OCI-LY7 (cell line): Measurements from ENCODE around the gene PRND. TPM values are rescaled to one million over a fixed set of nuclear protein-coding genes. Genes with fewer than 3 reads are reported as not detected.
A peak's percentile ranks its signal among the peaks of the same experiment; 100 is the strongest.

Experiments
- BruUV-seq: library from RNA; stranded (reverse); fragments of 400-500 nt; replicated peaks from 2 replicates; lab custom pipeline; 2021; lab: Mats Ljungman, UMichigan
- CTCF ChIA-PET: fragments of 300-600 bp; sonication (Branson Sonifier 250); formaldehyde crosslinking; loops from one replicate; lab custom pipeline; 2022; ENCODE audit warnings: antibody characterized with exemption; ENCODE audit not compliant: unreplicated experiment; lab: Charles Lee
- POLR2A ChIA-PET: fragments of 300-600 bp; sonication (Branson Sonifier 250); formaldehyde crosslinking; loops from one replicate; lab custom pipeline; 2022; ENCODE audit warnings: antibody characterized with exemption; lab: Charles Lee
- DNase-seq: peaks from one replicate; pipeline ENCODE4 v3.0.0-alpha.2; 2015; ENCODE audit warnings: low spot score
- H2AFZ ChIP-seq: fragments of 200-600 bp; sonication (generic), shearing (Covaris generic); 2 replicates; pipeline ENCODE4 v1.6.1; 2014; ENCODE audit warnings: mild to moderate bottlenecking, antibody characterized with exemption, low read length, moderate library complexity
- H3K27ac ChIP-seq: fragments of 200-600 bp; sonication (generic); 2 replicates; pipeline ENCODE4 v1.5.1; 2014; ENCODE audit warnings: mixed run types, low read depth, mild to moderate bottlenecking, moderate library complexity, low read length, inconsistent platforms; ENCODE audit not compliant: poor library complexity, severe bottlenecking
- H3K36me3 ChIP-seq: fragments of 200-600 bp; sonication (generic); 2 replicates; pipeline ENCODE4 v1.6.1; 2014; ENCODE audit warnings: mild to moderate bottlenecking, antibody characterized with exemption, low read length, moderate library complexity, mixed read lengths; ENCODE audit not compliant: insufficient read depth
- H3K4me1 ChIP-seq: fragments of 200-600 bp; sonication (generic); 2 replicates; pipeline ENCODE4 v1.5.1; 2014; ENCODE audit warnings: mild to moderate bottlenecking, low read length; ENCODE audit not compliant: insufficient read depth, poor library complexity, severe bottlenecking
- H3K4me2 ChIP-seq: fragments of 200-600 bp; sonication (generic); 2 replicates; pipeline ENCODE4 v1.6.1; 2014; ENCODE audit warnings: mild to moderate bottlenecking, low read length
- H3K4me3 ChIP-seq: fragments of 200-600 bp; sonication (generic); 2 replicates; pipeline ENCODE4 v1.5.1; 2014; ENCODE audit warnings: mild to moderate bottlenecking, low read depth, low read length; ENCODE audit not compliant: poor library complexity, severe bottlenecking
- H3K79me2 ChIP-seq: fragments of 200-600 bp; sonication (generic); 2 replicates; pipeline ENCODE4 v1.6.1; 2016; ENCODE audit warnings: low read depth, mild to moderate bottlenecking, low read length, moderate library complexity, mixed read lengths; ENCODE audit not compliant: insufficient read depth
- H3K9me2 ChIP-seq: fragments of 200-600 bp; sonication (generic); 2 replicates; pipeline ENCODE4 v1.6.1; 2016; ENCODE audit warnings: mild to moderate bottlenecking, low read length, mixed read lengths; ENCODE audit not compliant: insufficient read depth
- H3K9me3 ChIP-seq: fragments of 200-600 bp; sonication (generic); 2 replicates; pipeline ENCODE4 v1.6.1; 2014; ENCODE audit warnings: mild to moderate bottlenecking, mixed run types, low read length, mixed read lengths
- H4K20me1 ChIP-seq: fragments of 200-600 bp; sonication (generic); 2 replicates; pipeline ENCODE4 v1.6.1; 2014; ENCODE audit warnings: mild to moderate bottlenecking, antibody characterized with exemption, low read length, moderate library complexity, mixed read lengths; ENCODE audit not compliant: insufficient read depth
- CTCF ChIP-seq: fragments of 200-600 bp; sonication (generic); conservative IDR thresholded peaks from 2 replicates; pipeline ENCODE4 v1.5.1; 2014; ENCODE audit warnings: mild to moderate bottlenecking, antibody characterized with exemption, low read length, moderate library complexity, mixed read lengths
- EZH2phosphoT487 ChIP-seq: fragments of 200-600 bp; sonication (generic); IDR thresholded peaks from 2 replicates; pipeline ENCODE4 v1.6.1; 2018; ENCODE audit warnings: low read depth, borderline replicate concordance, mild to moderate bottlenecking, mixed run types, antibody characterized with exemption, low read length, moderate library complexity, mixed read lengths
- intact Hi-C: fragments of 100-400 bp; cut with micrococcal nuclease; formaldehyde crosslinking; loops from one replicate; pipeline ENCODE4 v1.10.0; 2022; ENCODE audit not compliant: unreplicated experiment
- total RNA-seq, 2 experiments: library from RNA; depleted of rRNA in 1 of 2; stranded (reverse); fragments of >200 nt in 1 of 2; shearing (Covaris generic) in 1 of 2; gene quantifications; 2 replicates each; pipeline ENCODE4 v1.2.3, GENCODE V29; 2014 to 2022

Gene PRND
- total RNA-seq, 2 experiments from 2014 or later: not detected

GRCh38 chr20:4720041-4720976 is 1.4 kb upstream of the PRND start:
- no peaks in the 10 kb centered on the region for H3K9me2 ChIP-seq
- H3K36me3 ChIP-seq: no peaks in the 10 kb centered on the region
- peak overlapping the region; percentile 65 for H3K4me2 ChIP-seq
- TF ChIP-seq CTCF (peak; percentile 96), EZH2phosphoT487 (no peak)
- peak overlapping the region; percentile 46; the same call in 1 of the 2 replicates for H2AFZ ChIP-seq
- no peaks in the 10 kb centered on the region for H3K9me3 ChIP-seq
- POLR2A ChIA-PET: interaction anchor here (0.6 to 1.3 kb wide), 7 partner anchors 38 to 346 kb away, joined by 3 to 6 read pairs (median 3); no protein-coding TSS in a partner anchor
- intact Hi-C loops: loop anchor here (1.0 to 2.0 kb wide), 3 partner anchors 106 to 612 kb away; no protein-coding TSS in a partner anchor
- no peaks in the 10 kb centered on the region for H3K79me2 ChIP-seq
- DNase-seq: peak; percentile 92
- peaks cover 14% of the 10 kb centered on the region for H3K4me1 ChIP-seq
- BruUV-seq: no TSS peak
- H3K4me3 ChIP-seq: peak overlapping the region; percentile 49
- CTCF ChIA-PET: interaction anchor here (0.7 to 1.3 kb wide), 3 partner anchors 107 to 118 kb away, joined by 3 to 7 read pairs (median 3); no protein-coding TSS in a partner anchor
- H4K20me1 ChIP-seq: no peaks in the 10 kb centered on the region
- H3K27ac ChIP-seq: peak overlapping the region; percentile 28

- Histone ChIP-seq H3K4me3 (peak overlapping the region; percentile 49), H3K27ac (no peak overlapping the region), H2AFZ (peak overlapping the region; percentile 46; the same call in 1 of the 2 replicates), H3K79me2 (no peaks in the 10 kb centered on the region), H4K20me1 (no peaks in the 10 kb centered on the region), H3K9me2 (no peaks in the 10 kb centered on the region), H3K4me2 (peak overlapping the region; percentile 65), H3K4me1 (peaks cover 14% of the 10 kb centered on the region), H3K36me3 (no peaks in the 10 kb centered on the region), H3K9me3 (no peaks in the 10 kb centered on the region)
- TF ChIP-seq CTCF (no peak; the same call in 1 of the 2 replicates), EZH2phosphoT487 (no peak)
- intact Hi-C loops: loop anchor here (1.0 to 2.0 kb wide), 3 partner anchors 107 to 612 kb away; no protein-coding TSS in a partner anchor
- ChIA-PET POLR2A (interaction anchor here (1.0 to 1.3 kb wide), 3 partner anchors 39 to 112 kb away, joined by 3 to 6 read pairs (median 3); no protein-coding TSS in a partner anchor), CTCF (interaction anchor here (1.0 to 1.3 kb wide), 2 partner anchors 107 to 115 kb away, joined by 3 to 7 read pairs; no protein-coding TSS in a partner anchor)
- DNase-seq: no peak
- no TSS peak for BruUV-seq
These were observed 746 bp upstream of the PRND start for GRCh38 chr20:4720977-4721349.
